ENCODE measurements around the gene DCUN1D4.
"Not testable (repeated sequence)": the region's sequence is repeated elsewhere in the genome, so short reads cannot be mapped to it uniquely, and the experiment has no call there.

Gene DCUN1D4

GRCh38 chr4:51884606-51885005, 41.7 kb downstream of the DCUN1D4 start:
- H3K4me1 ChIP-seq (ENCODE audit: control insufficient read depth in 1 of 2, insufficient read depth in 1 of 2, low read depth in 1 of 2, low read length in 1 of 2), result no peaks in the 10 kb centered on the region
- no peak overlapping the region for H3K4me3 ChIP-seq (ENCODE audit: low read depth in 1 of 2, low read length in 1 of 2)
- H3K9me3 ChIP-seq, result no peaks in the 10 kb centered on the region
- no peaks in the 10 kb centered on the region for H3K27me3 ChIP-seq
- no peak for TF ChIP-seq CTCF (IDR thresholded peaks at IDR 0.05)
- H3K36me3 ChIP-seq, result peaks cover 14% of the 10 kb centered on the region
- no peak overlapping the region for H3K27ac ChIP-seq

- Histone ChIP-seq H3K36me3 (peaks cover 14% of the 10 kb centered on the region), H3K27ac (no peak overlapping the region), H3K4me3 (ENCODE audit: low read depth in 1 of 2, low read length in 1 of 2) (no peak overlapping the region), H3K9me3 (no peaks in the 10 kb centered on the region), H3K4me1 (ENCODE audit: control insufficient read depth in 1 of 2, insufficient read depth in 1 of 2, low read depth in 1 of 2, low read length in 1 of 2) (no peaks in the 10 kb centered on the region), H3K27me3 (no peaks in the 10 kb centered on the region)
- TF ChIP-seq CTCF (IDR thresholded peaks at IDR 0.05), result no peak
Observed at GRCh38 chr4:51885363-51885762, 42.4 kb downstream of the DCUN1D4 start.

GRCh38 chr4:51890760-51891159, 47.8 kb downstream of the DCUN1D4 start:
- Histone ChIP-seq H3K9me3 (no peaks in the 10 kb centered on the region), H3K4me1 (ENCODE audit: control insufficient read depth in 1 of 2, insufficient read depth in 1 of 2, low read depth in 1 of 2, low read length in 1 of 2) (no peaks in the 10 kb centered on the region), H3K4me3 (ENCODE audit: low read depth in 1 of 2, low read length in 1 of 2) (no peak overlapping the region), H3K36me3 (peaks cover 20% of the 10 kb centered on the region), H3K27me3 (no peaks in the 10 kb centered on the region), H3K27ac (no peak overlapping the region)
- no peak for TF ChIP-seq CTCF (IDR thresholded peaks at IDR 0.05)

- not testable (repeated sequence) for H3K27me3 ChIP-seq; H3K27ac ChIP-seq; H3K36me3 ChIP-seq; H3K9me3 ChIP-seq; H3K4me1 ChIP-seq (ENCODE audit: control insufficient read depth in 1 of 2, insufficient read depth in 1 of 2, low read depth in 1 of 2, low read length in 1 of 2); H3K4me3 ChIP-seq (ENCODE audit: low read depth in 1 of 2, low read length in 1 of 2)
Observed at GRCh38 chr4:51893402-51893801, 50.4 kb downstream of the DCUN1D4 start.

GRCh38 chr4:51894059-51894645, 51.2 kb downstream of the DCUN1D4 start:
- Histone ChIP-seq H3K9me3 (no peaks in the 10 kb centered on the region), H3K4me1 (ENCODE audit: control insufficient read depth in 1 of 2, insufficient read depth in 1 of 2, low read depth in 1 of 2, low read length in 1 of 2) (no peaks in the 10 kb centered on the region), H3K36me3 (peaks cover 6% of the 10 kb centered on the region), H3K4me3 (ENCODE audit: low read depth in 1 of 2, low read length in 1 of 2) (no peak overlapping the region), H3K27me3 (no peaks in the 10 kb centered on the region), H3K27ac (no peak overlapping the region)
- TF ChIP-seq CTCF (IDR thresholded peaks at IDR 0.05), result no peak

- peaks cover 6% of the 10 kb centered on the region for H3K36me3 ChIP-seq
- H3K27me3 ChIP-seq, result no peaks in the 10 kb centered on the region
- H3K4me1 ChIP-seq (ENCODE audit: control insufficient read depth in 1 of 2, insufficient read depth in 1 of 2, low read depth in 1 of 2, low read length in 1 of 2), result no peaks in the 10 kb centered on the region
- no peak overlapping the region for H3K27ac ChIP-seq
- H3K9me3 ChIP-seq, result no peaks in the 10 kb centered on the region
- H3K4me3 ChIP-seq (ENCODE audit: low read depth in 1 of 2, low read length in 1 of 2), result no peak overlapping the region
- no peak for TF ChIP-seq CTCF (IDR thresholded peaks at IDR 0.05)
Observed at GRCh38 chr4:51895158-51895557, 52.2 kb downstream of the DCUN1D4 start.

All from neutrophil (primary cell).